Measurements from ENCODE around the gene PANK4.

PANK4 gene

GRCh38 chr1:2546515-2547209, 20.3 kb upstream of the PANK4 start:
- TF ChIP-seq CTCF (IDR thresholded peaks at IDR 0.05; ENCODE audit: low read depth, low read length, poor library complexity, severe bottlenecking): no peak
- no peak for TF ChIP-seq EZH2phosphoT487 (IDR thresholded peaks at IDR 0.05; ENCODE audit: borderline replicate concordance, low read length)
- peaks cover 47% of the 10 kb centered on the region for H3K4me1 ChIP-seq (ENCODE audit: control insufficient read depth, low read length)

GRCh38 chr1:2545754-2546514, 19.5 kb upstream of the PANK4 start:
- Histone ChIP-seq H3K9me3 (ENCODE audit: control insufficient read depth, insufficient read depth, low read length) (no peaks in the 10 kb centered on the region), H3K27me3 (ENCODE audit: control insufficient read depth, low read length) (peaks cover 15% of the 10 kb centered on the region), H4K20me1 (ENCODE audit: control insufficient read depth, insufficient read depth, low read depth, low read length) (no peaks in the 10 kb centered on the region), H3K9me2 (replicated peaks; ENCODE audit: control insufficient read depth, low read length) (no peaks in the 10 kb centered on the region), H3K27ac (ENCODE audit: low read depth, low read length) (peak overlapping the region; percentile 98), H3K4me3 (ENCODE audit: low read length) (peak overlapping the region; percentile 87), H3F3A (ENCODE audit: control insufficient read depth, insufficient read depth) (peaks cover 21% of the 10 kb centered on the region), H3K4me2 (ENCODE audit: low read length) (peak overlapping the region; percentile 100), H3K36me3 (ENCODE audit: control insufficient read depth, low read length) (no peaks in the 10 kb centered on the region), H3K79me2 (ENCODE audit: control insufficient read depth, low read length) (peaks cover 6% of the 10 kb centered on the region; the same call in 1 of the 2 replicates), H3K4me1 (ENCODE audit: control insufficient read depth, low read length) (peaks cover 47% of the 10 kb centered on the region)
- TF ChIP-seq CTCF (IDR thresholded peaks at IDR 0.05; ENCODE audit: low read depth, low read length, poor library complexity, severe bottlenecking) (no peak), EZH2phosphoT487 (IDR thresholded peaks at IDR 0.05; ENCODE audit: borderline replicate concordance, low read length) (no peak)

More at GRCh38 chr1:2546515-2547209, 20.3 kb upstream of the PANK4 start:
- no peaks in the 10 kb centered on the region for H3K36me3 ChIP-seq (ENCODE audit: control insufficient read depth, low read length)
- H3F3A ChIP-seq (ENCODE audit: control insufficient read depth, insufficient read depth): peaks cover 21% of the 10 kb centered on the region
- peak overlapping the region; percentile 87 for H3K4me3 ChIP-seq (ENCODE audit: low read length)
- peak overlapping the region; percentile 100 for H3K4me2 ChIP-seq (ENCODE audit: low read length)
- no peaks in the 10 kb centered on the region for H3K9me3 ChIP-seq (ENCODE audit: control insufficient read depth, insufficient read depth, low read length)
- peak overlapping the region; percentile 98 for H3K27ac ChIP-seq (ENCODE audit: low read depth, low read length)
- H3K27me3 ChIP-seq (ENCODE audit: control insufficient read depth, low read length): peaks cover 8% of the 10 kb centered on the region
- H3K9me2 ChIP-seq (replicated peaks; ENCODE audit: control insufficient read depth, low read length): no peaks in the 10 kb centered on the region
- peaks cover 6% of the 10 kb centered on the region; the same call in 1 of the 2 replicates for H3K79me2 ChIP-seq (ENCODE audit: control insufficient read depth, low read length)
- no peaks in the 10 kb centered on the region for H4K20me1 ChIP-seq (ENCODE audit: control insufficient read depth, insufficient read depth, low read depth, low read length)

GRCh38 chr1:2544875-2545640, 18.7 kb upstream of the PANK4 start:
- peaks cover 22% of the 10 kb centered on the region for H3K27me3 ChIP-seq (ENCODE audit: control insufficient read depth, low read length)
- H3K4me2 ChIP-seq (ENCODE audit: low read length): no peak overlapping the region
- H3K4me1 ChIP-seq (ENCODE audit: control insufficient read depth, low read length): peaks cover 41% of the 10 kb centered on the region
- H3K9me2 ChIP-seq (replicated peaks; ENCODE audit: control insufficient read depth, low read length): no peaks in the 10 kb centered on the region
- H3K79me2 ChIP-seq (ENCODE audit: control insufficient read depth, low read length): peaks cover 6% of the 10 kb centered on the region; the same call in 1 of the 2 replicates
- H4K20me1 ChIP-seq (ENCODE audit: control insufficient read depth, insufficient read depth, low read depth, low read length): no peaks in the 10 kb centered on the region
- H3K36me3 ChIP-seq (ENCODE audit: control insufficient read depth, low read length): no peaks in the 10 kb centered on the region
- no peaks in the 10 kb centered on the region for H3K9me3 ChIP-seq (ENCODE audit: control insufficient read depth, insufficient read depth, low read length)
- H3F3A ChIP-seq (ENCODE audit: control insufficient read depth, insufficient read depth): peaks cover 21% of the 10 kb centered on the region
- H3K27ac ChIP-seq (ENCODE audit: low read depth, low read length): no peak overlapping the region
- no peak for TF ChIP-seq CTCF (IDR thresholded peaks at IDR 0.05; ENCODE audit: low read depth, low read length, poor library complexity, severe bottlenecking)
- no peak for TF ChIP-seq EZH2phosphoT487 (IDR thresholded peaks at IDR 0.05; ENCODE audit: borderline replicate concordance, low read length)
- no peak overlapping the region; the same call in 1 of the 2 replicates for H3K4me3 ChIP-seq (ENCODE audit: low read length)

Data from DOHH2 (cell line).